DOHH2 (cell line): ENCODE data around the gene SPHK1.

ENCODE experiments used
- H3F3A ChIP-seq: fragments of 200-600 bp; sonication (generic), shearing (Covaris generic); 2 replicates; pipeline ENCODE4 v1.6.0; 2016; ENCODE audit warnings: antibody characterized with exemption, mild to moderate bottlenecking; ENCODE audit not compliant: control insufficient read depth, insufficient read depth
- H3K27ac ChIP-seq: fragments of 200-600 bp; sonication (generic); 2 replicates; pipeline ENCODE4 v1.5.1; 2014; ENCODE audit warnings: low read depth, mild to moderate bottlenecking, low read length, moderate library complexity
- H3K27me3 ChIP-seq: fragments of 200-600 bp; sonication (generic); 2 replicates; pipeline ENCODE4 v1.6.1; 2014; ENCODE audit warnings: mild to moderate bottlenecking, low read length, mixed read lengths; ENCODE audit not compliant: control insufficient read depth
- H3K36me3 ChIP-seq: fragments of 200-600 bp; sonication (generic); 2 replicates; pipeline ENCODE4 v1.6.1; 2014; ENCODE audit warnings: mild to moderate bottlenecking, low read length, moderate library complexity, mixed read lengths; ENCODE audit not compliant: control insufficient read depth
- H3K4me1 ChIP-seq: fragments of 200-600 bp; sonication (generic); 2 replicates; pipeline ENCODE4 v1.6.1; 2014; ENCODE audit warnings: mild to moderate bottlenecking, low read length, mixed read lengths; ENCODE audit not compliant: control insufficient read depth
- H3K4me2 ChIP-seq: fragments of 200-600 bp; sonication (generic); 2 replicates; pipeline ENCODE4 v1.6.0; 2014; ENCODE audit warnings: mild to moderate bottlenecking, low read length, moderate library complexity
- H3K4me3 ChIP-seq: fragments of 200-600 bp; sonication (generic); 2 replicates; pipeline ENCODE4 v1.5.1; 2014; ENCODE audit warnings: mild to moderate bottlenecking, low read length, mixed read lengths
- H3K79me2 ChIP-seq: fragments of 200-600 bp; sonication (generic); 2 replicates; pipeline ENCODE4 v1.6.1; 2014; ENCODE audit warnings: mild to moderate bottlenecking, low read length, mixed read lengths; ENCODE audit not compliant: control insufficient read depth
- H3K9me2 ChIP-seq: fragments of 200-600 bp; sonication (generic); replicated peaks from 2 replicates; pipeline ENCODE4 v1.6.1; 2014; ENCODE audit warnings: mild to moderate bottlenecking, low read length, mixed read lengths; ENCODE audit not compliant: control insufficient read depth
- H3K9me3 ChIP-seq: fragments of 200-600 bp; sonication (generic); 2 replicates; pipeline ENCODE4 v1.6.1; 2014; ENCODE audit warnings: antibody characterized with exemption, low read length, mixed read lengths; ENCODE audit not compliant: control insufficient read depth, insufficient read depth
- H4K20me1 ChIP-seq: fragments of 200-600 bp; sonication (generic); 2 replicates; pipeline ENCODE4 v1.6.0; 2014; ENCODE audit warnings: low read depth, mild to moderate bottlenecking, antibody characterized with exemption, low read length, moderate library complexity; ENCODE audit not compliant: control insufficient read depth, insufficient read depth
- CTCF ChIP-seq: fragments of 200-600 bp; sonication (generic); IDR thresholded peaks from one replicate; pipeline ENCODE4 v1.5.1; 2014; ENCODE audit warnings: antibody characterized with exemption, mild to moderate bottlenecking, low read depth, low read length; ENCODE audit not compliant: poor library complexity, severe bottlenecking
- EZH2phosphoT487 ChIP-seq: fragments of 200-600 bp; sonication (generic); IDR thresholded peaks from 2 replicates; pipeline ENCODE4 v1.6.1; 2017; ENCODE audit warnings: borderline replicate concordance, mild to moderate bottlenecking, antibody characterized with exemption, low read length, moderate library complexity, mixed read lengths

SPHK1 gene

GRCh38 chr17:76390003-76390421, 5.6 kb downstream of the SPHK1 start:
- H3K36me3 ChIP-seq = peaks cover 21% of the 10 kb centered on the region

GRCh38 chr17:76391200-76391715, 6.8 kb downstream of the SPHK1 start:
- TF ChIP-seq EZH2phosphoT487 = no peak
- no peak for TF ChIP-seq CTCF
- H4K20me1 ChIP-seq = no peaks in the 10 kb centered on the region
- peaks cover under 1% of the 10 kb centered on the region for H3K4me1 ChIP-seq
- H3K9me3 ChIP-seq = no peaks in the 10 kb centered on the region
- no peak overlapping the region for H3K4me2 ChIP-seq
- no peak overlapping the region for H3K4me3 ChIP-seq
- peaks cover 5% of the 10 kb centered on the region; the same call in 1 of the 2 replicates for H3F3A ChIP-seq
- no peak overlapping the region for H3K27ac ChIP-seq
- H3K9me2 ChIP-seq = no peaks in the 10 kb centered on the region
- no peaks in the 10 kb centered on the region for H3K27me3 ChIP-seq
- H3K36me3 ChIP-seq = peaks cover 31% of the 10 kb centered on the region
- H3K79me2 ChIP-seq = no peaks in the 10 kb centered on the region

More at GRCh38 chr17:76390003-76390421, 5.6 kb downstream of the SPHK1 start:
- Histone ChIP-seq H3K27ac (no peak overlapping the region), H3K79me2 (no peaks in the 10 kb centered on the region), H3F3A (peaks cover 5% of the 10 kb centered on the region; the same call in 1 of the 2 replicates), H3K4me3 (no peak overlapping the region), H4K20me1 (no peaks in the 10 kb centered on the region), H3K4me1 (peaks cover 13% of the 10 kb centered on the region), H3K9me3 (no peaks in the 10 kb centered on the region), H3K9me2 (no peaks in the 10 kb centered on the region), H3K4me2 (no peak overlapping the region), H3K27me3 (peaks cover 7% of the 10 kb centered on the region)
- TF ChIP-seq EZH2phosphoT487 (no peak), CTCF (no peak)

DNA sequence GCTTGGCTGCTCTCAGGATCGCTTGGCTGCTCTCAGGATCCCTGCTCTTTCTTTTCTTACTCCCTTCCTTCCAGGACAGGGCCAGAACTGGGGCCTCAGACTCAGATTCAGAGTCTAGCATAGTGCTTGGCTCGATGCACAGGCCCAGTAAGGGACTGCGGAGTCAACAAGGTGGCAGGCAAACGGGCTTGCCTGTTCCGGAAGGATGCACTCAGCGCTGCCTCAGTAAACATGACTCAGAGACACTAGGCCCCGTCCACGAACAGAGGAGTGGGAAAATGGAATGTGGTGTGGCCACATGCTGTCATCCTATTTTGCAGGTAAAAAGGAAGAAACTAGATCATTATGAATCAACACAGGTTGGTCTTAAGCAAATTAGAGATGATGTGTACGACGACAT, 9.8 kb downstream of the SPHK1 start:
- no peaks in the 10 kb centered on the region for H3K9me2 ChIP-seq
- H3K4me1 ChIP-seq = no peaks in the 10 kb centered on the region
- no peaks in the 10 kb centered on the region for H3K27me3 ChIP-seq
- H3F3A ChIP-seq = peaks cover 5% of the 10 kb centered on the region; the same call in 1 of the 2 replicates
- H4K20me1 ChIP-seq = peaks cover 5% of the 10 kb centered on the region; the same call in 1 of the 2 replicates
- H3K36me3 ChIP-seq = peaks cover 60% of the 10 kb centered on the region
- TF ChIP-seq EZH2phosphoT487 = no peak
- no peak for TF ChIP-seq CTCF
- no peaks in the 10 kb centered on the region for H3K9me3 ChIP-seq
- no peak overlapping the region for H3K4me2 ChIP-seq
- H3K79me2 ChIP-seq = no peaks in the 10 kb centered on the region
- no peak overlapping the region for H3K4me3 ChIP-seq
- H3K27ac ChIP-seq = no peak overlapping the region
